HCT116 (cell line): ENCODE results near the gene NEK5. TPM values are rescaled to one million over a fixed set of nuclear protein-coding genes. Genes with fewer than 3 reads are reported as not detected.

Source experiments
- ATAC-seq: fragments of 200-7000 bp; cut with Tn5 transposase; 2 replicates; pipeline ENCODE4 v1.9.1; 2020; ENCODE audit warnings: mild to moderate bottlenecking, moderate library complexity
- BruUV-seq: library from RNA; stranded (reverse); fragments of 400-500 nt; replicated peaks from 2 replicates; lab custom pipeline; 2021; lab: Mats Ljungman, UMichigan
- CTCF ChIA-PET: fragments of 300-600 bp; sonication (Branson Sonifier 250); formaldehyde crosslinking; loops from one replicate; lab custom pipeline; 2021; ENCODE audit warnings: antibody characterized with exemption; lab: Charles Lee
- POLR2A ChIA-PET: fragments of 300-600, 350-600 bp; sonication (Branson Sonifier 250); formaldehyde crosslinking; loops from one replicate; lab custom pipeline; 2021; ENCODE audit warnings: antibody characterized with exemption; lab: Charles Lee
- RAD21 ChIA-PET, 2 experiments: fragments of 300-600 bp; sonication (Branson Sonifier 250); formaldehyde crosslinking; loops; one replicate each; lab custom pipeline; 2023; ENCODE audit warnings: low total read pairs in 2 of 2; ENCODE audit not compliant: uncharacterized antibody in 2 of 2, unreplicated experiment in 2 of 2, low non-redundant PET in 1 of 2; lab: Charles Lee
- DNase-seq: peaks from one replicate; pipeline ENCODE4 v3.0.0-alpha.2; 2010; ENCODE audit warnings: low read depth, low spot score
- H2AFZ ChIP-seq: fragments of 200-600 bp; shearing (Covaris generic), sonication (generic); 2 replicates; pipeline ENCODE4 v1.6.1; 2017; ENCODE audit warnings: low read depth, mixed run types, mixed read lengths, antibody characterized with exemption, low read length; ENCODE audit not compliant: poor library complexity, severe bottlenecking
- H3K27ac ChIP-seq: 2 replicates; pipeline ENCODE4 v1.5.1; 2012; ENCODE audit warnings: low read depth, low read length
- H3K27me3 ChIP-seq: fragments of 200-600 bp; sonication (generic); 2 replicates; pipeline ENCODE4 v1.6.1; 2016; ENCODE audit warnings: mixed run types, low read length, mixed read lengths; ENCODE audit not compliant: insufficient read depth
- H3K36me3 ChIP-seq, 2 experiments: fragments of 200-500 bp in 1 of 2; fragments of 200-600 bp in 1 of 2; sonication (Bioruptor generic) in 1 of 2; sonication (generic) in 1 of 2; 2 replicates each; pipeline versions ENCODE4 v1.5.1 to v1.6.1; 2014 to 2016; ENCODE audit warnings: low read length in 2 of 2, inconsistent platforms in 1 of 2, mixed read lengths in 1 of 2, mixed run types in 1 of 2; ENCODE audit not compliant: insufficient read depth in 2 of 2, control insufficient read depth in 1 of 2
- H3K4me1 ChIP-seq, 2 experiments: fragments of 200-600 bp in 1 of 2; sonication (generic) in 1 of 2; 2 replicates each; pipeline versions ENCODE4 v1.5.1 to v1.6.1; 2012 to 2017; ENCODE audit warnings: low read length in 2 of 2, inconsistent platforms in 1 of 2, mild to moderate bottlenecking in 1 of 2, mixed read lengths in 1 of 2, mixed run types in 1 of 2, moderate library complexity in 1 of 2; ENCODE audit not compliant: insufficient read depth in 2 of 2, control insufficient read depth in 1 of 2
- H3K4me2 ChIP-seq: fragments of 200-600 bp; sonication (generic); 2 replicates; pipeline ENCODE4 v1.6.1; 2017; ENCODE audit warnings: mixed run types, low read length, mixed read lengths
- H3K4me3 ChIP-seq, 2 experiments: fragments of 200-600 bp in 1 of 2; sonication (generic) in 1 of 2; replicated peaks in 1 of 2; 2 replicates each; pipeline ENCODE4 v1.5.1; 2011 to 2016; ENCODE audit warnings: low read length in 2 of 2, control low read depth in 1 of 2, low read depth in 1 of 2, mild to moderate bottlenecking in 1 of 2, mixed read lengths in 1 of 2, mixed run types in 1 of 2
- H3K79me2 ChIP-seq: fragments of 200-600 bp; sonication (generic); 2 replicates; pipeline ENCODE4 v1.6.1; 2017; ENCODE audit warnings: mild to moderate bottlenecking, mixed run types, low read length, moderate library complexity, mixed read lengths; ENCODE audit not compliant: insufficient read depth
- H3K9ac ChIP-seq: fragments of 200-600 bp; sonication (generic); 2 replicates; pipeline ENCODE4 v1.6.1; 2016; ENCODE audit warnings: low read length, mixed read lengths
- H3K9me2 ChIP-seq: fragments of 200-600 bp; sonication (generic), shearing (Covaris generic); 2 replicates; pipeline ENCODE4 v1.6.1; 2017; ENCODE audit warnings: mixed run types, mild to moderate bottlenecking, moderate library complexity; ENCODE audit not compliant: insufficient read depth
- H3K9me3 ChIP-seq, 2 experiments: fragments of 200-500 bp in 1 of 2; fragments of 200-600 bp in 1 of 2; sonication (Bioruptor generic) in 1 of 2; sonication (generic) in 1 of 2; 2 replicates each; pipeline ENCODE4 v1.6.1; 2014 to 2017; ENCODE audit warnings: low read length in 2 of 2, mixed read lengths in 2 of 2, inconsistent platforms in 1 of 2, low read depth in 1 of 2, mild to moderate bottlenecking in 1 of 2, mixed run types in 1 of 2, moderate library complexity in 1 of 2; ENCODE audit not compliant: control insufficient read depth in 1 of 2, insufficient read depth in 1 of 2
- H4K20me1 ChIP-seq: fragments of 200-600 bp; sonication (generic), shearing (Covaris generic); 2 replicates; pipeline ENCODE4 v1.6.1; 2017; ENCODE audit warnings: mixed run types, mild to moderate bottlenecking, moderate library complexity; ENCODE audit not compliant: insufficient read depth
- CEBPB ChIP-seq: IDR thresholded peaks from 2 replicates; pipeline ENCODE4 v1.6.1; 2012; ENCODE audit warnings: low read depth
- CTCF ChIP-seq, 3 experiments: fragments of 200-600 bp in 1 of 3; sonication (generic) in 1 of 3; IDR thresholded peaks in 2 of 3; conservative IDR thresholded peaks in 1 of 3; 2 replicates each; pipeline ENCODE4 v1.5.1; 2012 to 2017; ENCODE audit warnings: low read depth in 2 of 3, low read length in 2 of 3, antibody characterized with exemption in 1 of 3, borderline replicate concordance in 1 of 3, control low read depth in 1 of 3, mild to moderate bottlenecking in 1 of 3, mixed read lengths in 1 of 3, mixed run types in 1 of 3, moderate library complexity in 1 of 3; ENCODE audit not compliant: insufficient read depth in 1 of 3
- EGR1 ChIP-seq: IDR thresholded peaks from 2 replicates; pipeline ENCODE4 v1.6.1; 2012; ENCODE audit warnings: low read depth
- ELF1 ChIP-seq: IDR thresholded peaks from 2 replicates; pipeline ENCODE4 v1.6.1; 2012; ENCODE audit warnings: low read depth, borderline replicate concordance
- JUND ChIP-seq: IDR thresholded peaks from 2 replicates; pipeline ENCODE4 v1.6.1; 2012
- MAX ChIP-seq: IDR thresholded peaks from 2 replicates; pipeline ENCODE4 v1.6.1; 2012
- POLR2AphosphoS5 ChIP-seq: IDR thresholded peaks from 2 replicates; pipeline ENCODE4 v1.6.1; 2011; ENCODE audit warnings: mild to moderate bottlenecking, low read depth, low read length, moderate library complexity
- SP1 ChIP-seq: IDR thresholded peaks from 2 replicates; pipeline ENCODE4 v1.6.1; 2012; ENCODE audit warnings: low read depth
- SRF ChIP-seq: IDR thresholded peaks from 2 replicates; pipeline ENCODE4 v1.6.1; 2012; ENCODE audit warnings: low read depth
- TCF7L2 ChIP-seq: IDR thresholded peaks from 2 replicates; pipeline ENCODE4 v1.7.0; 2011; ENCODE audit warnings: borderline replicate concordance, inconsistent platforms; ENCODE audit not compliant: insufficient read depth, insufficient read length; ENCODE audit errors: extremely low read depth
- YY1 ChIP-seq: IDR thresholded peaks from 2 replicates; pipeline ENCODE4 v1.6.1; 2011; ENCODE audit warnings: low read length, low read depth, moderate library complexity, mild to moderate bottlenecking; ENCODE audit not compliant: insufficient replicate concordance; ENCODE audit errors: extremely low read depth
- ZFX ChIP-seq: fragments of 450-650 bp; IDR thresholded peaks from 2 replicates; pipeline ENCODE4 v1.6.1; 2017
- intact Hi-C: fragments of 100-400 bp; cut with micrococcal nuclease; formaldehyde crosslinking; loops from 2 replicates; pipeline ENCODE4 v1.10.0; 2022
- total RNA-seq: library from RNA; stranded (reverse); gene quantifications from one replicate; pipeline ENCODE4 v1.2.1, GENCODE V29; 2021; ENCODE audit not compliant: unreplicated experiment

The NEK5 gene
- total RNA-seq, 1 experiment from 2014 or later: 1.5 TPM

GRCh38 chr13:52092087-52092486 is 36.8 kb downstream of the NEK5 start:
- TF ChIP-seq ZFX: no peak
- no peak for TF ChIP-seq ELF1
- no peak for TF ChIP-seq SP1
- no peak for TF ChIP-seq JUND
- TF ChIP-seq CEBPB: no peak
- TF ChIP-seq EGR1: no peak
- no peak for TF ChIP-seq MAX
- TF ChIP-seq TCF7L2: no peak
- no peak for TF ChIP-seq YY1
- TF ChIP-seq SRF: no peak
- no peak for TF ChIP-seq CTCF (IDR thresholded peaks at IDR 0.05 in 2 of 3, conservative IDR thresholded peaks at IDR 0.05 in 1 of 3; ENCODE audit: borderline replicate concordance in 1 of 3, insufficient read depth in 1 of 3, low read depth in 2 of 3, low read length in 2 of 3)
- TF ChIP-seq POLR2AphosphoS5: no peak
- Histone ChIP-seq H4K20me1 (no peaks in the 10 kb centered on the region), H2AFZ (no peak overlapping the region), H3K4me1 (no peaks in the 10 kb centered on the region), H3K36me3 (no peaks in the 10 kb centered on the region), H3K27me3 (no peaks in the 10 kb centered on the region), H3K9me2 (no peaks in the 10 kb centered on the region), H3K4me3 (no peak overlapping the region), H3K79me2 (no peaks in the 10 kb centered on the region), H3K9ac (no peak overlapping the region), H3K4me2 (no peak overlapping the region), H3K27ac (no peak overlapping the region), H3K9me3 (no peaks in the 10 kb centered on the region)
- intact Hi-C loops: no loop called here
- no peak for ATAC-seq
- POLR2A ChIA-PET: no interaction called here
- BruUV-seq: no TSS peak
- DNase-seq: no peak
- RAD21 ChIA-PET: no interaction called here
- CTCF ChIA-PET: no interaction called here
